WTC11 (cell line): ENCODE results near the gene PIM2. TPM values are rescaled to one million over a fixed set of nuclear protein-coding genes. Genes with fewer than 3 reads are reported as not detected.

Experiments
- ATAC-seq: fragments of 200-7000 bp; cut with Tn5 transposase; 2 replicates; pipeline ENCODE4 v1.10.0; 2021; ENCODE audit warnings: mild to moderate bottlenecking, moderate library complexity
- CTCF ChIA-PET: fragments of 300-600 bp; sonication (Branson Sonifier 250); formaldehyde crosslinking; loops from one replicate; lab custom pipeline; 2021; ENCODE audit warnings: antibody characterized with exemption; lab: Charles Lee
- POLR2A ChIA-PET: fragments of 350-600 bp; sonication (Branson Sonifier 250); formaldehyde crosslinking; loops from one replicate; lab custom pipeline; 2021; ENCODE audit warnings: antibody characterized with exemption; lab: Charles Lee
- DNase-seq: peaks from one replicate; pipeline ENCODE4 v3.0.0; 2021; ENCODE audit warnings: low spot score
- H3K27ac Mint-ChIP-seq: 2 replicates; pipeline ENCODE4 v1.8.0; 2021; ENCODE audit warnings: mixed read lengths
- H3K27me3 Mint-ChIP-seq: 2 replicates; pipeline ENCODE4 v1.8.0; 2021; ENCODE audit warnings: low read depth, mild to moderate bottlenecking, moderate library complexity, mixed read lengths
- H3K36me3 Mint-ChIP-seq: 2 replicates; pipeline ENCODE4 v1.8.0; 2021; ENCODE audit warnings: mixed read lengths
- H3K4me1 Mint-ChIP-seq: 2 replicates; pipeline ENCODE4 v1.8.0; 2022; ENCODE audit warnings: mixed read lengths
- H3K4me3 Mint-ChIP-seq: 2 replicates; pipeline ENCODE4 v1.8.0; 2021; ENCODE audit warnings: mild to moderate bottlenecking, moderate library complexity, mixed read lengths
- H3K9me3 Mint-ChIP-seq: 2 replicates; pipeline ENCODE4 v1.8.0; 2021; ENCODE audit warnings: mixed read lengths
- AR ChIP-seq: fragments of 250-450 bp; sonication (Bioruptor Pico); IDR thresholded peaks from 2 replicates; pipeline ENCODE4 v1.9.0; 2021; ENCODE audit warnings: mild to moderate bottlenecking
- CDX4 ChIP-seq: fragments of 250-450 bp; sonication (Bioruptor Pico); IDR thresholded peaks from 2 replicates; pipeline ENCODE4 v1.9.0; 2021; ENCODE audit warnings: moderate library complexity, mild to moderate bottlenecking, inconsistent platforms, borderline replicate concordance
- CREB1 ChIP-seq: sonication (generic); formaldehyde crosslinking; IDR thresholded peaks from 2 replicates; pipeline ENCODE4 v1.8.0; 2023; ENCODE audit warnings: mild to moderate bottlenecking, missing genetic modification reagents
- CREM ChIP-seq: sonication (generic); formaldehyde crosslinking; IDR thresholded peaks from 2 replicates; pipeline ENCODE4 v1.8.1; 2022; ENCODE audit warnings: mild to moderate bottlenecking, missing genetic modification reagents, moderate library complexity
- E2F1 ChIP-seq: sonication (generic); formaldehyde crosslinking; IDR thresholded peaks from 2 replicates; pipeline ENCODE4 v1.8.0; 2022; ENCODE audit warnings: mild to moderate bottlenecking, missing genetic modification reagents
- ESRRA ChIP-seq: sonication (generic); formaldehyde crosslinking; IDR thresholded peaks from 2 replicates; pipeline ENCODE4 v1.8.1; 2022; ENCODE audit warnings: mild to moderate bottlenecking, missing genetic modification reagents, borderline replicate concordance
- FOXK1 ChIP-seq: sonication (generic); formaldehyde crosslinking; IDR thresholded peaks from 2 replicates; pipeline ENCODE4 v1.8.0; 2022; ENCODE audit warnings: mild to moderate bottlenecking, moderate library complexity, missing genetic modification reagents
- IRF1 ChIP-seq: sonication (generic); formaldehyde crosslinking; IDR thresholded peaks from 2 replicates; pipeline ENCODE4 v1.8.0; 2023; ENCODE audit warnings: missing genetic modification reagents
- JAZF1 ChIP-seq: fragments of 250-450 bp; sonication (Bioruptor Pico); IDR thresholded peaks from 2 replicates; pipeline ENCODE4 v1.9.0; 2021; ENCODE audit warnings: moderate library complexity, mild to moderate bottlenecking, inconsistent platforms
- MAX ChIP-seq: sonication (generic); formaldehyde crosslinking; IDR thresholded peaks from 2 replicates; pipeline ENCODE4 v1.8.0; 2022; ENCODE audit warnings: mild to moderate bottlenecking, missing genetic modification reagents
- NR2C2 ChIP-seq: sonication (generic); formaldehyde crosslinking; IDR thresholded peaks from 2 replicates; pipeline ENCODE4 v1.8.0; 2022; ENCODE audit warnings: mild to moderate bottlenecking, missing genetic modification reagents
- OVOL2 ChIP-seq: fragments of 250-450 bp; sonication (Bioruptor Pico); IDR thresholded peaks from 2 replicates; pipeline ENCODE4 v1.9.0; 2021; ENCODE audit warnings: mild to moderate bottlenecking, borderline replicate concordance
- PRDM15 ChIP-seq: sonication (generic); formaldehyde crosslinking; IDR thresholded peaks from 2 replicates; pipeline ENCODE4 v1.8.0; 2022; ENCODE audit warnings: missing genetic modification reagents
- SP1 ChIP-seq: sonication (generic); formaldehyde crosslinking; conservative IDR thresholded peaks from 2 replicates; pipeline ENCODE4 v1.8.1; 2022; ENCODE audit warnings: missing genetic modification reagents
- TP53 ChIP-seq: sonication (generic); formaldehyde crosslinking; IDR thresholded peaks from 2 replicates; pipeline ENCODE4 v1.8.1; 2023; ENCODE audit warnings: mild to moderate bottlenecking, missing genetic modification reagents
- ZMAT4 ChIP-seq: fragments of 250-450 bp; sonication (Bioruptor Pico); IDR thresholded peaks from 2 replicates; pipeline ENCODE4 v1.9.0; 2021; ENCODE audit warnings: mild to moderate bottlenecking
- total RNA-seq: library from RNA; stranded (reverse); gene quantifications from 3 replicates; pipeline ENCODE4 v1.2.3, GENCODE V29; 2021

PIM2 gene
- total RNA-seq, 1 experiment from 2014 or later, result 146 TPM

- TF ChIP-seq SP1 (CRISPR knock-in tag), result peak; percentile 53; the same call in 1 of the 2 replicates
- TF ChIP-seq MAX (CRISPR knock-in tag), result 0 out of 2 replicates have a peak, but pooled peaks have one; percentile 27
- no peak for TF ChIP-seq NR2C2 (CRISPR knock-in tag)
- ATAC-seq (peak; percentile 91), DNase-seq (peak; percentile 78)
- CTCF ChIA-PET, result interaction anchor here (0.5 to 1.5 kb wide), 15 partner anchors 12 to 260 kb away, joined by 3 to 6 read pairs (median 4); partner anchors contain the start of genes KCND1, PCSK1N and SLC35A2
- Mint-ChIP-seq H3K4me3 (peak overlapping the region; percentile 68), H3K9me3 (no peaks in the 10 kb centered on the region), H3K36me3 (peaks cover 8% of the 10 kb centered on the region; the same call in 1 of the 2 replicates), H3K27ac (no peak overlapping the region), H3K27me3 (peaks cover 4% of the 10 kb centered on the region; the same call in 1 of the 2 replicates), H3K4me1 (peaks cover 17% of the 10 kb centered on the region)
- POLR2A ChIA-PET, result interaction anchor here (0.6 to 0.8 kb wide), 3 partner anchors 20 to 203 kb away, joined by 3 to 4 read pairs (median 3); partner anchors contain the start of gene SLC35A2
Observed at GRCh38 chrX:48891402-48892288, 27.2 kb downstream of the PIM2 start.

GRCh38 chrX:48890934-48891401, 27.9 kb downstream of the PIM2 start:
- Mint-ChIP-seq H3K4me1 (peaks cover 14% of the 10 kb centered on the region), H3K36me3 (peaks cover 8% of the 10 kb centered on the region; the same call in 1 of the 2 replicates), H3K27me3 (peaks cover 4% of the 10 kb centered on the region; the same call in 1 of the 2 replicates), H3K4me3 (peak overlapping the region; percentile 70), H3K27ac (0 out of 2 replicates have a peak overlapping the region, but pooled peaks have one; percentile 43), H3K9me3 (no peaks in the 10 kb centered on the region)
- DNase-seq, result peak; percentile 31
- POLR2A ChIA-PET, result interaction anchor here (0.9 kb wide), 1 partner anchor 21 kb away, joined by 3 read pairs; the partner anchor contains the start of gene SLC35A2
- ATAC-seq, result peak; percentile 60
- CTCF ChIA-PET, result interaction anchor here (0.5 to 1.5 kb wide), 15 partner anchors 13 to 259 kb away, joined by 3 to 6 read pairs (median 4); partner anchors contain the start of genes KCND1, PCSK1N and SLC35A2
- TF ChIP-seq IRF1 (CRISPR knock-in tag) (no peak), SP1 (CRISPR knock-in tag) (no peak), ESRRA (CRISPR knock-in tag) (no peak)

GRCh38 chrX:48890296-48890925, 28.4 kb downstream of the PIM2 start:
- peak; percentile 4; the same call in 1 of the 2 replicates for ATAC-seq
- Mint-ChIP-seq H3K36me3 (peaks cover 7% of the 10 kb centered on the region; the same call in 1 of the 2 replicates), H3K27me3 (peaks cover 4% of the 10 kb centered on the region; the same call in 1 of the 2 replicates), H3K9me3 (no peaks in the 10 kb centered on the region), H3K27ac (peak overlapping the region; percentile 84; the same call in 1 of the 2 replicates), H3K4me1 (peaks cover 14% of the 10 kb centered on the region), H3K4me3 (peak overlapping the region; percentile 70)
- CTCF ChIA-PET, result interaction anchor here (0.5 to 1.1 kb wide), 3 partner anchors 22 to 259 kb away, joined by 3 to 4 read pairs (median 4); no protein-coding TSS in a partner anchor
- no peak for DNase-seq
- POLR2A ChIA-PET, result interaction anchor here (0.9 kb wide), 1 partner anchor 21 kb away, joined by 3 read pairs; the partner anchor contains the start of gene SLC35A2
- TF ChIP-seq JAZF1 (CRISPR knock-in tag) (no peak), E2F1 (CRISPR knock-in tag) (no peak), PRDM15 (CRISPR knock-in tag) (no peak), FOXK1 (CRISPR knock-in tag) (no peak), CREB1 (CRISPR knock-in tag) (no peak), CREM (no peak), AR (no peak), ZMAT4 (CRISPR knock-in tag) (no peak), OVOL2 (no peak), TP53 (CRISPR knock-in tag) (no peak), CDX4 (CRISPR knock-in tag) (no peak)
